Progenitor cell of endocrine pancreas (in vitro differentiated cells): ENCODE data around the gene UST. TPM values are rescaled to one million over a fixed set of nuclear protein-coding genes. Genes with fewer than 3 reads are reported as not detected.

Experiments
- DNase-seq: peaks from one replicate; pipeline ENCODE4 v3.0.0; 2021; ENCODE audit warnings: low spot score; ENCODE audit not compliant: unreplicated experiment
- H3K27ac Mint-ChIP-seq: 2 replicates; pipeline ENCODE4 v1.8.0; 2021; ENCODE audit warnings: mild to moderate bottlenecking, moderate library complexity, mixed read lengths
- H3K27me3 Mint-ChIP-seq: 2 replicates; pipeline ENCODE4 v1.8.0; 2021; ENCODE audit warnings: mixed read lengths
- H3K36me3 Mint-ChIP-seq: 2 replicates; pipeline ENCODE4 v1.8.0; 2022; ENCODE audit warnings: mixed read lengths; ENCODE audit not compliant: insufficient read depth
- H3K4me1 Mint-ChIP-seq: 2 replicates; pipeline ENCODE4 v1.8.0; 2021; ENCODE audit warnings: low read depth, mixed read lengths
- H3K4me3 Mint-ChIP-seq: 2 replicates; pipeline ENCODE4 v1.8.0; 2021; ENCODE audit warnings: low read depth, mild to moderate bottlenecking, moderate library complexity, mixed read lengths
- H3K9me3 Mint-ChIP-seq: 2 replicates; pipeline ENCODE4 v1.8.0; 2021; ENCODE audit warnings: low read depth, mixed read lengths
- CTCF ChIP-seq: fragments of 200-600 bp; sonication (generic); IDR thresholded peaks from one replicate; pipeline ENCODE4 v1.5.0; 2021; ENCODE audit warnings: antibody characterized with exemption, mild to moderate bottlenecking; ENCODE audit not compliant: unreplicated experiment
- total RNA-seq: library from RNA; stranded (reverse); gene quantifications from 2 replicates; pipeline ENCODE4 v1.2.1, GENCODE V29; 2021

Gene UST
- total RNA-seq, 1 donor from 2014 or later: 2.9 TPM

DNA sequence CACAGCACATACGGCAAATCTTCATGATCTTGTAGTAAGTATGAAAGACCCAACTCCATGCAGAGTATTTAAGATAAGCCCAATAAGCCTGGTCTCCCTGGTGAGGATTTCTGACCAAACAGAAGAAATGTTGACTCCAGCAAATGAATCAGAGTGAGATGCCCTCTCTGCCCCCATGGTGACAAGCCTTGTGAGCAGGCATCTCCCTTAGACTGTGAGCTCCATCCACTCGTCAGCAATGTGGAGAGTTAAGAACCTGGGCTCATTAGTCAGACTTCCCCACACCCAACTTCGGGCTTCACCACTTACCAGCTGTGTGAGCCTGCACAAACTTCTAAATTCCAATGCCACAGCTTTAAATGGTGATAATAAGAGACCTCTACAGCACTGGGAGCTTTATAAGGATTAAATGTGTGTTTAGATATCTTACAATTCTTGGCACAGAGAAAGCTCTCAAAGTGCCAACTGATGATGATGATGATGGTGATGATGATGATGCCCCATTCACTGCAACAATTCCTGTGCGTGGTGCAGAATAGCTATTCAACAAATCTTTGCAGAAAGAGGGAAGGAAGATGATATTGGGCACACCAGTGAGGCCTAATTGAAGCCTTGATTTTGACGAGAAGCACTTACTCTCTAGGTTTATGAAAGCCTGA lies 317.3 kb downstream of the UST start:
- H3K36me3 Mint-ChIP-seq: no peaks in the 10 kb centered on the region
- TF ChIP-seq CTCF: no peak
- no peak overlapping the region for H3K27ac Mint-ChIP-seq
- peaks cover 11% of the 10 kb centered on the region for H3K4me1 Mint-ChIP-seq
- no peak overlapping the region for H3K4me3 Mint-ChIP-seq
- H3K27me3 Mint-ChIP-seq: peaks cover 16% of the 10 kb centered on the region
- H3K9me3 Mint-ChIP-seq: no peaks in the 10 kb centered on the region
- no peak for DNase-seq

GRCh38 chr6:149064660-149065015 lies 317.8 kb downstream of the UST start:
- Mint-ChIP-seq H3K4me1 (peaks cover 11% of the 10 kb centered on the region), H3K36me3 (no peaks in the 10 kb centered on the region), H3K27me3 (peaks cover 16% of the 10 kb centered on the region), H3K4me3 (no peak overlapping the region), H3K9me3 (no peaks in the 10 kb centered on the region), H3K27ac (no peak overlapping the region)
- no peak for DNase-seq
- TF ChIP-seq CTCF: no peak

GRCh38 chr6:149065121-149065520 lies 318.3 kb downstream of the UST start:
- no peak for TF ChIP-seq CTCF
- H3K36me3 Mint-ChIP-seq: no peaks in the 10 kb centered on the region
- H3K4me1 Mint-ChIP-seq: peaks cover 11% of the 10 kb centered on the region
- no peak overlapping the region for H3K27ac Mint-ChIP-seq
- H3K27me3 Mint-ChIP-seq: peaks cover 16% of the 10 kb centered on the region
- no peaks in the 10 kb centered on the region for H3K9me3 Mint-ChIP-seq
- no peak overlapping the region for H3K4me3 Mint-ChIP-seq
- no peak for DNase-seq

DNA sequence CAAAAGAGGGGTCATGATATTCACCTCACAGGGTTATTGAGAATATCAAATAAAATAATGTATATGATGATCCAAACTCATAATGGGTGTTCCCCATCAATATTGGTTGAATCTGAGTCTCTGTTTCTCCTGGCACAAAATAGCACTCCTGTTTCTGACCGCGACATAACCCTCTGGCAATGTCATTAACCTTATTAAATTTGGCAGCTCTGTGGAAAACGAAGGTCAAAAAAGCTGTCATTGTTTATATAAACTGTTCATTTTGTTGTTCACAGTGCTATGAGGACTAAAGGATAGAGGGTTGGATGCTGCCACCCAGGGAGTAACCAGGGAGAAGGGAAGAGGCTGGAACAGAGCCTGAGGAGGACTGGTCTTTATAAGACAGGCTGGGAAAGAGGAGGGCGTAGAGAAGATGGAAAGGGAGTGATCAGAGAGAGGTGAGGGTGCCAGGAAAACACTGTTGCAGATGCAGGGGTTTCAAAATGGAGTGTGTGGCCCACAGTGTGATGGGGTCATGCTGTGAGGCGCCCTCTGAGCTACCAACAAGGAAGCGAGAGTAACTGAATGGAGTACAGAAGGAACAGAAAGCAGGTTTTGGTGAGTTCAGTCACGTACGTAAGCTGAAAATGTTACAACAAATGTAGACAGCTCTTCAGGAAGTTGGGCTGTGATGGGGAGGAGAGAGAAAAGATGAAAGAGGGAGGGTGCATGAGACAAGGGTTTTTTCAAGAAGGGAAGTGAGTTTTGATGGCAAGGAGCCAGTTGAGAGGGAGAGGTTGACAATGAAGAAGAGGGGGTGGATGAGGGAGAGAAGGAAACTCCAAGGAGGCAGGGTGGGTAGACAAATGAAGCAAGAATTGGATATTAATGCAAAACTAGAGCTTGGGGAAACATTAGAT lies 319.1 kb downstream of the UST start:
- no peak for DNase-seq
- Mint-ChIP-seq H3K4me1 (peaks cover 7% of the 10 kb centered on the region), H3K9me3 (no peaks in the 10 kb centered on the region), H3K36me3 (no peaks in the 10 kb centered on the region), H3K27me3 (peaks cover 16% of the 10 kb centered on the region), H3K4me3 (no peak overlapping the region), H3K27ac (no peak overlapping the region)
- no peak for TF ChIP-seq CTCF

- no peak for DNase-seq
- Mint-ChIP-seq H3K9me3 (peaks cover 5% of the 10 kb centered on the region), H3K36me3 (peaks cover 4% of the 10 kb centered on the region), H3K4me3 (no peak overlapping the region), H3K4me1 (no peaks in the 10 kb centered on the region), H3K27ac (no peak overlapping the region), H3K27me3 (no peaks in the 10 kb centered on the region)
- TF ChIP-seq CTCF: no peak
Observed at GRCh38 chr6:149071997-149072396, 325.2 kb downstream of the UST start.
